ENCODE data around the gene IL18BP.

GRCh38 chr11:71949034-71949433 is 49.7 kb upstream of the IL18BP start:
- TF ChIP-seq HIC1 (tag by site-specific recombination; IDR thresholded peaks at IDR 0.05) (no peak), ZNF488 (tag by site-specific recombination; IDR thresholded peaks at IDR 0.05) (no peak), YY1 (tag by site-specific recombination; IDR thresholded peaks at IDR 0.05) (no peak), CTCF (tag by site-specific recombination; IDR thresholded peaks at IDR 0.05) (no peak), ZNF23 (tag by site-specific recombination; IDR thresholded peaks at IDR 0.05; ENCODE audit: borderline replicate concordance) (no peak), SP2 (tag by site-specific recombination; IDR thresholded peaks at IDR 0.05) (no peak), ZBTB7A (tag by site-specific recombination; IDR thresholded peaks at IDR 0.05; ENCODE audit: low read depth) (no peak), ZNF274 (IDR thresholded peaks at IDR 0.05; ENCODE audit: low read length) (no peak), ZNF274 (tag by site-specific recombination; IDR thresholded peaks at IDR 0.05; ENCODE audit: borderline replicate concordance) (no peak), ATF2 (tag by site-specific recombination; IDR thresholded peaks at IDR 0.05; ENCODE audit: low read depth) (no peak), ZNF148 (tag by site-specific recombination; IDR thresholded peaks at IDR 0.05; ENCODE audit: borderline replicate concordance) (no peak), ZBTB1 (tag by site-specific recombination; IDR thresholded peaks at IDR 0.05) (no peak), ZSCAN16 (tag by site-specific recombination; IDR thresholded peaks at IDR 0.05) (no peak)
